ENCODE measurements around the gene DIAPH3. TPM values are rescaled to one million over a fixed set of nuclear protein-coding genes. Genes with fewer than 3 reads are reported as not detected.
"Not testable (repeated sequence)": the region's sequence is repeated elsewhere in the genome, so short reads cannot be mapped to it uniquely, and the experiment has no call there.

DIAPH3 gene
- total RNA-seq, 2 experiments from 2014 or later: 24.9 to 34.7 TPM

GRCh38 chr13:60108589-60108988 is 55.1 kb downstream of the DIAPH3 start:
- Mint-ChIP-seq H3K27ac (no peak overlapping the region), H3K9me3 (ENCODE audit: low read depth) (peaks cover 2% of the 10 kb centered on the region), H3K27me3 (no peaks in the 10 kb centered on the region), H3K4me1 (no peaks in the 10 kb centered on the region), H3K4me3 (no peak overlapping the region), H3K36me3 (peaks cover 48% of the 10 kb centered on the region)
- ATAC-seq (no peak), DNase-seq (no peak)
- CTCF ChIA-PET: no interaction called here

DNA sequence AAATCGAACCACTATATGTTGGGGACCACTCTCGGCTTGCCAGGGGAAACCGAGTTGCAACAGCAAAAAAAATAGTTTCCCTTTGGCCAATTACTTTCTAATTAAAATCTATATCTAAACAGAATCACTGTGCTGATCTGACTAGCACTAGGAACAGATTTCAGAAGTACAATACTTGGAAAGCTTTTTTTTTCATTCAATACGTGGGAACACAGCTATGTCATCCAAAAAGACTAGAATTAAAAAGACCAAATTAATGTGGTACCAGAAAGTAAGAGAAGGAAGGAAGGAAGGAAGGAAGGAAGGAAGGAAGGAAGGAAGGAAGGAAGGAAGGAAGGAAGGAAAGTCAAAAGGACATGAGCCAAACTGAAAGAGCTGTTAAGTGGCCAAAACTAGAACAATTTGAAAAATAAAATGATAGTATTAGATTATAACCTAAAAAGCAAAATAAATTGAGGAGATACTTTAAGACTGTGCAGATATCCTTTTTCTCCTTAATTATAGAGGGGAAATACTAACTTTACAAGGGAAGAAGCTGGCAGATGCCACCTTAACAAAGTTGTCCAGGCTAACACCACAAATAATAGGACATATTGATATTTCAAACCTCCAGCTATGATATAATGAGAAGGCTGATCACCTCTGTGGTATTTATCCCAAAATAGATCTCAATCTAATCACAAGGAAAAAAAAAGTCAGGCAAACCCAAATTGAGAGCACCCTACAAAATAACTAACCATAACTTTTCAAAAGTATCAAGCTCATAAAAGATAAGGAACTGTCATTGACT is 63.9 kb downstream of the DIAPH3 start:
- CTCF ChIA-PET: interaction anchor here (0.7 kb wide), 2 partner anchors 16 to 279 kb away, joined by 3 read pairs; no protein-coding TSS in a partner anchor
- Mint-ChIP-seq H3K4me1 (peaks cover 3% of the 10 kb centered on the region), H3K27ac (no peak overlapping the region), H3K36me3 (peaks cover 21% of the 10 kb centered on the region), H3K9me3 (ENCODE audit: low read depth) (no peaks in the 10 kb centered on the region), H3K4me3 (no peak overlapping the region), H3K27me3 (no peaks in the 10 kb centered on the region)
- ATAC-seq (no peak), DNase-seq (no peak)

DNA sequence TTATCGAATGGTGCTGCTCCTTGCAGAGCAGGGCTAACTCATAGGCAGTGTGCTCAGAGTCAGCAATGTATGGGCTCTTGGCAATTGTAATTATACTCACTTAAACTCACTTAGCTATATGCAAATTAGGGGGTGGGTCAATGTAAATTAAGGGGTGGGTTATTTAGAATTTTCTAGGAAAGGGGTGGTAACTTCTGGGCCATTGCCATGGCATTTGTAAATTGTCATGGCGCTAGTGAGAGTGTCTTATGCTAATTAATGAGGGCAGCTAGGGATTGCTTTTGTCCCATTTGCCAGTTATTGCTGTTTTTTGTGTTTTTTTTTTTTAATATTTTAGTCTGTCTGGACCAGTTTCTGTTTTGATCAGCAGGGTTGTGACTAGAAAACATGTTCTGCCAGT is 68.4 kb downstream of the DIAPH3 start:
- Mint-ChIP-seq H3K27ac (no peak overlapping the region), H3K4me1 (peaks cover 3% of the 10 kb centered on the region), H3K36me3 (peaks cover 19% of the 10 kb centered on the region), H3K9me3 (ENCODE audit: low read depth) (no peaks in the 10 kb centered on the region), H3K27me3 (no peaks in the 10 kb centered on the region), H3K4me3 (no peak overlapping the region)
- no peak for DNase-seq
- ATAC-seq: no peak
- CTCF ChIA-PET: no interaction called here

GRCh38 chr13:60094385-60095088 is 69.2 kb downstream of the DIAPH3 start:
- ATAC-seq (no peak), DNase-seq (no peak)
- no peaks in the 10 kb centered on the region for H3K27me3 Mint-ChIP-seq
- CTCF ChIA-PET: interaction anchor here (1.0 kb wide), 1 partner anchor 8 kb away, joined by 3 read pairs; no protein-coding TSS in a partner anchor
- no peak overlapping the region for H3K4me3 Mint-ChIP-seq
- peaks cover 21% of the 10 kb centered on the region for H3K36me3 Mint-ChIP-seq
- no peak overlapping the region for H3K27ac Mint-ChIP-seq
- no peaks in the 10 kb centered on the region for H3K9me3 Mint-ChIP-seq (ENCODE audit: low read depth)
- H3K4me1 Mint-ChIP-seq: no peaks in the 10 kb centered on the region

DNA sequence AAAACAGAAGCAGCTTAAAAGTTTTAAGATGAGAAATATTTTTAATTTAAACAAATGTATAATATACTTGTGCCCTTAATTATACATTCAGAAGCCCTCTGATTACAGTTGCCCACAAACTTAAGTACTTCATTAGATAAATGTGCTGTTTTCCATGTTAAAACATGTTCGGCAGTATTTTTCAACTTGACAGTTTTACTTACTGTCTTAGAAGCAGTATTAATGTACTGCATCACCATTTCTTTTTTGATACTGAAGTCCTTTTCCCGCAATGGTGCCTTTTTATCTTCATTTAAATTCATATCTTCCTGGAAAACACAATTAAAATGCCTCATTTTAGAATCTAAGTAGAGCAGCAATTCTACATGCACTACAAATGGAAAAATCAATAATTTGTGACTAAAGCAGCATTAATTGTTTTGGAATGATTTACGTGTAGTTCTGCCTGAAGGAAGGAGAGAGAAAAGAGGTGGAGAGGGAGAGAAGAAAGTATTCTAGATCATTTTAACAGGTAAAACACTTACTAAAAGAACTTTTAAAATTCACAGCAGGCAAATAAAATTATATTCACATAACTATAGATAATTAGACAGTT is 70.2 kb downstream of the DIAPH3 start:
- Mint-ChIP-seq H3K4me1 (no peaks in the 10 kb centered on the region), H3K4me3 (no peak overlapping the region), H3K36me3 (peaks cover 22% of the 10 kb centered on the region), H3K27me3 (no peaks in the 10 kb centered on the region), H3K27ac (no peak overlapping the region), H3K9me3 (ENCODE audit: low read depth) (no peaks in the 10 kb centered on the region)
- DNase-seq (no peak), ATAC-seq (no peak)
- CTCF ChIA-PET: no interaction called here

- Mint-ChIP-seq H3K4me1 (no peaks in the 10 kb centered on the region), H3K27ac (no peak overlapping the region), H3K27me3 (no peaks in the 10 kb centered on the region), H3K36me3 (peaks cover 18% of the 10 kb centered on the region), H3K9me3 (ENCODE audit: low read depth) (no peaks in the 10 kb centered on the region), H3K4me3 (no peak overlapping the region)
- DNase-seq (no peak), ATAC-seq (no peak)
- CTCF ChIA-PET: interaction anchor here (1.2 kb wide), 1 partner anchor 180 kb away, joined by 3 read pairs; no protein-coding TSS in a partner anchor
Measured at GRCh38 chr13:60091573-60091972, 72.2 kb downstream of the DIAPH3 start.

GRCh38 chr13:60090574-60090973 is 73.2 kb downstream of the DIAPH3 start:
- no peak overlapping the region for H3K27ac Mint-ChIP-seq
- DNase-seq: no peak
- no peaks in the 10 kb centered on the region for H3K27me3 Mint-ChIP-seq
- H3K9me3 Mint-ChIP-seq (ENCODE audit: low read depth): no peaks in the 10 kb centered on the region
- CTCF ChIA-PET: no interaction called here
- peaks cover 18% of the 10 kb centered on the region for H3K36me3 Mint-ChIP-seq
- no peaks in the 10 kb centered on the region for H3K4me1 Mint-ChIP-seq
- no peak overlapping the region for H3K4me3 Mint-ChIP-seq
- ATAC-seq: no peak

DNA sequence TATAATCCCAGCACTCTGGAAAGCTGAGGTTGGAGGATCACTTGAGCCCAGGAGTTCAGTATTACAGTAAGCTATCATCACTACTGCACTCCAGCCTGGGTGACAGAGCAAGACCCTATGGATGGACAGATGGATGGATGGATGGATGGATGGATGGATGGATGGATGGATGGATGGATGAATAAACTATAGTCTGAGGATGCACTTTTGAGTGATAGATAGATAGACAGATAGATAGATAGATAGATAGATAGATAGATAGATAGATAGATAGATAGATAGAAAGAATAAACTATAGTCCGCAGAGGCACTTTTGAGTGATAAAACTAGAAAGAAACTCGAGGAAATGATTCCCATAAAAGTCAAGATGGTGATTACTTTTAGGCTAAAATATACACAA is 79.9 kb downstream of the DIAPH3 start:
- H3K27ac Mint-ChIP-seq; H3K9me3 Mint-ChIP-seq (ENCODE audit: low read depth); H3K27me3 Mint-ChIP-seq; DNase-seq; H3K4me1 Mint-ChIP-seq; ATAC-seq; H3K4me3 Mint-ChIP-seq; CTCF ChIA-PET; H3K36me3 Mint-ChIP-seq: not testable (repeated sequence)

GRCh38 chr13:60080850-60081249 is 82.9 kb downstream of the DIAPH3 start:
- no peaks in the 10 kb centered on the region for H3K27me3 Mint-ChIP-seq
- peaks cover 13% of the 10 kb centered on the region for H3K36me3 Mint-ChIP-seq
- H3K9me3 Mint-ChIP-seq (ENCODE audit: low read depth): no peaks in the 10 kb centered on the region
- ATAC-seq: no peak
- H3K27ac Mint-ChIP-seq: no peak overlapping the region
- no peak overlapping the region for H3K4me3 Mint-ChIP-seq
- no peaks in the 10 kb centered on the region for H3K4me1 Mint-ChIP-seq
- no peak for DNase-seq
- CTCF ChIA-PET: no interaction called here

DNA sequence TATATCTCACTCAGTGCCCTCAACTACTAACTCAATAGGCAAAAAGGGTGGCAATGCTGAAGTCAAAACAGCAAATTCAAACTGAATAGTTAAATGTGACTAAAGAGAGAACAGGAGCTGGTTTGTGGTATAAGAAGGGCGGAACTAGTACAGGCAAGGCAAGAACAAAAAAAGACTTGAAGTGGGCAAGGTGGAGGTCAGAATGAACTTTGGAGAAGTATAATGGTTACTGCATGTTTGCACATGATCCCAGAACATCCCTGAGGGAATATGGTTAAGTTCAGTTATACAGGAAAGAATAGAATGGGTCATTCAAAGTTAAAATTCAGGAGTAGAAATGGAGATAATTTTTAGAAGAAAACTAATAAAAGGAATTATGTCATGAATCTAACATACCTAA is 85.5 kb downstream of the DIAPH3 start:
- no peak for ATAC-seq
- Mint-ChIP-seq H3K4me3 (no peak overlapping the region), H3K9me3 (ENCODE audit: low read depth) (no peaks in the 10 kb centered on the region), H3K4me1 (no peaks in the 10 kb centered on the region), H3K27ac (no peak overlapping the region), H3K36me3 (peaks cover 12% of the 10 kb centered on the region), H3K27me3 (no peaks in the 10 kb centered on the region)
- DNase-seq: no peak
- CTCF ChIA-PET: no interaction called here

GRCh38 chr13:60075850-60076249 is 87.9 kb downstream of the DIAPH3 start:
- Mint-ChIP-seq H3K36me3 (peaks cover 16% of the 10 kb centered on the region), H3K4me3 (no peak overlapping the region), H3K27me3 (no peaks in the 10 kb centered on the region), H3K9me3 (ENCODE audit: low read depth) (no peaks in the 10 kb centered on the region), H3K27ac (no peak overlapping the region), H3K4me1 (no peaks in the 10 kb centered on the region)
- CTCF ChIA-PET: no interaction called here
- ATAC-seq (no peak), DNase-seq (no peak)

GRCh38 chr13:60074397-60074796 is 89.3 kb downstream of the DIAPH3 start:
- DNase-seq: no peak
- no peaks in the 10 kb centered on the region for H3K27me3 Mint-ChIP-seq
- ATAC-seq: no peak
- CTCF ChIA-PET: no interaction called here
- H3K4me3 Mint-ChIP-seq: no peak overlapping the region
- H3K36me3 Mint-ChIP-seq: peaks cover 17% of the 10 kb centered on the region
- no peaks in the 10 kb centered on the region for H3K4me1 Mint-ChIP-seq
- H3K27ac Mint-ChIP-seq: no peak overlapping the region
- peaks cover 2% of the 10 kb centered on the region for H3K9me3 Mint-ChIP-seq (ENCODE audit: low read depth)

- DNase-seq (no peak), ATAC-seq (no peak)
- CTCF ChIA-PET: no interaction called here
- no peak overlapping the region for H3K27ac Mint-ChIP-seq
- H3K27me3 Mint-ChIP-seq: no peaks in the 10 kb centered on the region
- no peak overlapping the region for H3K4me3 Mint-ChIP-seq
- peaks cover 6% of the 10 kb centered on the region for H3K9me3 Mint-ChIP-seq (ENCODE audit: low read depth)
- no peaks in the 10 kb centered on the region for H3K4me1 Mint-ChIP-seq
- peaks cover 18% of the 10 kb centered on the region for H3K36me3 Mint-ChIP-seq
Measured at GRCh38 chr13:60066226-60066625, 97.5 kb downstream of the DIAPH3 start.

DNA sequence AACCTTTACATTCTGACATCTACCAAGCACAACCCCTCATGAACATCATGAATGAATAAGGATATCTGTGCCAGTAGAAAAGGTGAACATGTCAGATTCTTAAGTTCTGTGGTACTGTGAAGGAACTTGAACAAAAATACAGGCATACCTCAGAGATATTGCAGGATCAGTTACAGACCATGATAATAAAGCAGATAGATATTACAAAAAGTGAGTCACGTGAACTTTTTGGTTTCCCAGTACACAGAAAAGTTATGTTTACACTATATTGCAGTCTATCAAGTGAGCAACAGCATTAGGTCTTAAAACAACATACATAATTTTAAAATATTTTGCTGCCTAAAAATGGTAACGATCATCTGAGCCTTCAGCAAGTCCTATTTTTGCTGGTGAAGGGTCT is 101.2 kb downstream of the DIAPH3 start:
- H3K27ac Mint-ChIP-seq: no peak overlapping the region
- H3K27me3 Mint-ChIP-seq: no peaks in the 10 kb centered on the region
- H3K4me1 Mint-ChIP-seq: no peaks in the 10 kb centered on the region
- CTCF ChIA-PET: interaction anchor here (1.4 kb wide), 1 partner anchor 30 kb away, joined by 3 read pairs; no protein-coding TSS in a partner anchor
- no peak overlapping the region for H3K4me3 Mint-ChIP-seq
- H3K9me3 Mint-ChIP-seq (ENCODE audit: low read depth): no peaks in the 10 kb centered on the region
- peaks cover 7% of the 10 kb centered on the region for H3K36me3 Mint-ChIP-seq
- DNase-seq: no peak
- no peak for ATAC-seq
